Liver (tissue), 9 donors: ENCODE data around the gene CKMT2. TPM values are rescaled to one million over a fixed set of nuclear protein-coding genes. Genes with fewer than 3 reads are reported as not detected.

Experiments
- DNase-seq: peaks from one replicate; pipeline ENCODE4 v3.0.0-alpha.2; 2017; ENCODE audit warnings: low spot score
- H3K27ac ChIP-seq, 2 donors: one replicate each; pipeline ENCODE4 v1.7.0; 2013; ENCODE audit warnings: inconsistent platforms in 2 of 2, low read length in 2 of 2, control low read depth in 1 of 2, low read depth in 1 of 2, mild to moderate bottlenecking in 1 of 2
- H3K27me3 ChIP-seq, 4 donors: one replicate each; pipeline versions ENCODE4 v1.6.1 to v1.7.0; 2013; ENCODE audit warnings: low read length in 3 of 4, inconsistent platforms in 1 of 4, mild to moderate bottlenecking in 1 of 4, moderate library complexity in 1 of 4; ENCODE audit not compliant: control insufficient read depth in 4 of 4, insufficient read depth in 4 of 4
- H3K36me3 ChIP-seq, 4 donors: one replicate each; pipeline versions ENCODE4 v1.6.1 to v1.7.0; 2013; ENCODE audit warnings: low read length in 3 of 4, mild to moderate bottlenecking in 3 of 4, low read depth in 1 of 4, moderate library complexity in 1 of 4; ENCODE audit not compliant: control insufficient read depth in 4 of 4, insufficient read depth in 3 of 4
- H3K4me1 ChIP-seq, 4 donors: one replicate each; pipeline versions ENCODE4 v1.6.1 to v1.7.0; 2013; ENCODE audit warnings: low read length in 3 of 4, mild to moderate bottlenecking in 3 of 4, moderate library complexity in 1 of 4; ENCODE audit not compliant: control insufficient read depth in 4 of 4, insufficient read depth in 4 of 4
- H3K4me3 ChIP-seq, 3 donors: one replicate each; pipeline versions ENCODE4 v1.6.1 to v1.7.0; 2013; ENCODE audit warnings: low read length in 3 of 3, control low read depth in 1 of 3, low read depth in 1 of 3, mild to moderate bottlenecking in 1 of 3
- H3K9ac ChIP-seq, 2 donors: one replicate each; pipeline ENCODE4 v1.7.0; 2013; ENCODE audit warnings: low read length in 2 of 2, mild to moderate bottlenecking in 2 of 2, moderate library complexity in 2 of 2, control low read depth in 1 of 2, low read depth in 1 of 2
- H3K9me3 ChIP-seq, 4 donors: one replicate each; pipeline versions ENCODE4 v1.6.1 to v1.7.0; 2013; ENCODE audit warnings: low read length in 3 of 4; ENCODE audit not compliant: control insufficient read depth in 4 of 4
- CTCF ChIP-seq: fragments of 150-350 bp; IDR thresholded peaks from 2 replicates; pipeline ENCODE4 v1.5.1; 2017; ENCODE audit warnings: improper control_type of control experiment, low read depth, low read length; ENCODE audit not compliant: missing input control
- EGR1 ChIP-seq, 2 donors: IDR thresholded peaks; 2 replicates each; pipeline ENCODE4 v1.6.1; 2016 to 2018; ENCODE audit warnings: antibody characterized with exemption in 2 of 2, low read depth in 2 of 2
- FOXA1 ChIP-seq: IDR thresholded peaks from 2 replicates; pipeline ENCODE4 v1.6.1; 2016; ENCODE audit warnings: antibody characterized with exemption
- FOXA2 ChIP-seq: IDR thresholded peaks from 2 replicates; pipeline ENCODE4 v1.6.1; 2016; ENCODE audit warnings: antibody characterized with exemption
- HNF4A ChIP-seq, 2 donors: conservative IDR thresholded peaks; 2 replicates each; pipeline ENCODE4 v1.6.1; 2016; ENCODE audit warnings: antibody characterized with exemption in 2 of 2, mild to moderate bottlenecking in 2 of 2
- HNF4G ChIP-seq: IDR thresholded peaks from 2 replicates; pipeline ENCODE4 v1.6.1; 2016; ENCODE audit warnings: antibody characterized with exemption
- JUND ChIP-seq, 2 donors: IDR thresholded peaks; 2 replicates each; pipeline ENCODE4 v1.6.1; 2016; ENCODE audit warnings: antibody characterized with exemption in 2 of 2
- MAX ChIP-seq: IDR thresholded peaks from 2 replicates; pipeline ENCODE4 v1.6.1; 2016; ENCODE audit warnings: antibody characterized with exemption
- RAD21 ChIP-seq, 2 donors: IDR thresholded peaks; 2 replicates each; pipeline ENCODE4 v1.6.1; 2016; ENCODE audit warnings: antibody characterized with exemption in 2 of 2, mild to moderate bottlenecking in 2 of 2
- RXRA ChIP-seq, 2 donors: IDR thresholded peaks; 2 replicates each; pipeline ENCODE4 v1.6.1; 2017 to 2018; ENCODE audit warnings: antibody characterized with exemption in 2 of 2, mild to moderate bottlenecking in 1 of 2
- SP1 ChIP-seq: IDR thresholded peaks from 2 replicates; pipeline ENCODE4 v1.6.1; 2018; ENCODE audit warnings: antibody characterized with exemption, mild to moderate bottlenecking
- TAF1 ChIP-seq: conservative IDR thresholded peaks from 2 replicates; pipeline ENCODE4 v1.6.1; 2016; ENCODE audit warnings: antibody characterized with exemption, mild to moderate bottlenecking
- YY1 ChIP-seq: IDR thresholded peaks from 2 replicates; pipeline ENCODE4 v1.6.1; 2016; ENCODE audit warnings: antibody characterized with exemption, mild to moderate bottlenecking
- ZBTB33 ChIP-seq: IDR thresholded peaks from 2 replicates; pipeline ENCODE4 v1.6.1; 2016; ENCODE audit warnings: antibody characterized with exemption
- WGBS: extraction: QIAGEN DNeasy Blood & Tissue Kit; methylation state at CpG from one replicate; pipeline ENCODE4 v1.1.7; 2013; 5-methylcytosine and 5-hydroxymethylcytosine counted together
- polyA plus RNA-seq, 2 donors: library from polyadenylated mRNA; stranded (reverse) in 1 of 2; unstranded in 1 of 2; fragments of 200-250 nt in 1 of 2; fragments of >200 nt in 1 of 2; fragmentation: Nextera tagmentation in 1 of 2; extraction: Ambion mirVana in 1 of 2; gene quantifications; one replicate each; pipeline versions ENCODE4 v1.2.1 to v1.2.3, GENCODE V29; 2013 to 2015
- total RNA-seq, 2 donors: library from RNA; depleted of rRNA; stranded (reverse); fragments of >200 nt; gene quantifications; one replicate each; pipeline ENCODE4 v1.2.3, GENCODE V29; 2014
- TF ChIP-seq, protein P1 (sequence below): IDR thresholded peaks from 2 replicates; pipeline ENCODE4 v1.6.1; 2016; ENCODE audit warnings: antibody characterized with exemption
- donor health status: healthy.
- donor health status: healthy.
- donor health status: healthy.
- donor health status: healthy.
- donor health status: healthy.

CKMT2 gene
- total and polyA plus RNA-seq, 4 donors: 0.20 to 2.6 (median 0.82) TPM

GRCh38 chr5:81308836-81309235, 75.7 kb downstream of the CKMT2 start:
- Histone ChIP-seq H3K9me3 (no peaks in the 10 kb centered on the region), H3K36me3 (peaks cover 0 to 27% (median 20%) of the 10 kb centered on the region in 4 donors), H3K4me3 (no peak overlapping the region), H3K27me3 (no peaks in the 10 kb centered on the region), H3K9ac (no peak overlapping the region), H3K4me1 (peaks cover 5 to 16% (median 8%) of the 10 kb centered on the region in 4 donors), H3K27ac (no peak overlapping the region)
- no peak for DNase-seq
- no peak for TF ChIP-seq HNF4G
- no peak for TF ChIP-seq EGR1 (IDR thresholded peaks at IDR 0.05; ENCODE audit: low read depth in 2 of 2)
- TF ChIP-seq MAX: no peak
- TF ChIP-seq SP1: no peak
- TF ChIP-seq, protein P1, sequence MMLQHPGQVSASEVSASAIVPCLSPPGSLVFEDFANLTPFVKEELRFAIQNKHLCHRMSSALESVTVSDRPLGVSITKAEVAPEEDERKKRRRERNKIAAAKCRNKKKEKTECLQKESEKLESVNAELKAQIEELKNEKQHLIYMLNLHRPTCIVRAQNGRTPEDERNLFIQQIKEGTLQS: no peak
- no peak for TF ChIP-seq FOXA1
- TF ChIP-seq RAD21 (IDR thresholded peaks at IDR 0.05): no peak
- TF ChIP-seq YY1: no peak
- no peak for TF ChIP-seq CTCF
- TF ChIP-seq FOXA2: no peak
- 96% methylated on average over 2 of the region's 2 CpGs for WGBS

DNA sequence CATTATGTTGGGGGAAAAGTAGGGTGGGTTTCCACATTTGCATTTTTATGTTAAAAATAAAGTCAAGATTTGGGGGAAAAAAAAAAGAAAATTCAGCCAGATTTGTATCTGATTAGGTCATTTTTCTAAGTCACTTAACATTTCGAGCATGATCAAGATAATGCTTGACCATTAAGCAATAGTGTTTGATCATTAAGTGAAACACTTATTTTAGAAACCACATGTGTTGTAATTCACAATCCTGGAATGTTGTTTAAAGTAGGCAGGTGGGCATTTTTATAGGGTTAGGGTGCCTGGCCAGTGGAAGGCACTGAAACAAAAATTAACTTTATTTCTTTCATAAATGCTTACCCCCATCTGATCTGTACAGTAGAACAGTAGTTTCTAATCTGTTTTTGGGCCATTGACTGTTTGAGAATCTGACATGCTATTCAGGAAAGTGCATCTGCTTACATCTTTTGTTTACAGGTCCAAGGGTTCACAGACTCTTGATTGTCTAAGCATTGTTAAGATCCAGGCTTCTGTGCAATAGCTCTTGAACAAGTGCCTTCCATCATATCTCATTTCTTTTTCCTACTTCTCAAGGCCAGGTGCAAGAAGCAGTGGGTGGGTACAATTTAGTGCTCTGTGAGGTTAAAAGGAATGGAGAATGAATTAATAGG, 77.4 kb downstream of the CKMT2 start:
- Histone ChIP-seq H3K9me3 (no peaks in the 10 kb centered on the region), H3K4me3 (no peak overlapping the region), H3K27me3 (no peaks in the 10 kb centered on the region), H3K27ac (peak overlapping the region; percentile 55 to 68), H3K4me1 (peaks cover 5 to 16% (median 8%) of the 10 kb centered on the region in 4 donors), H3K36me3 (peaks cover 0 to 26% (median 20%) of the 10 kb centered on the region in 4 donors), H3K9ac (no peak overlapping the region)
- TF ChIP-seq FOXA1: no peak
- TF ChIP-seq TAF1: no peak
- TF ChIP-seq HNF4A (conservative IDR thresholded peaks at IDR 0.05): peak; percentile 50 to 59
- no peak for TF ChIP-seq YY1
- TF ChIP-seq ZBTB33: no peak
- peak in 1 of 2 donors; percentile 3 for TF ChIP-seq RAD21 (IDR thresholded peaks at IDR 0.05)
- peak in 1 of 2 donors; percentile 30 for TF ChIP-seq JUND (IDR thresholded peaks at IDR 0.05)
- no peak for TF ChIP-seq CTCF
- peak; percentile 28 for TF ChIP-seq SP1
- TF ChIP-seq, protein P1: no peak
- peak; percentile 26 for TF ChIP-seq MAX
- TF ChIP-seq RXRA (IDR thresholded peaks at IDR 0.05): peak in 1 of 2 donors; percentile 18
- 34% methylated on average over 1 of the region's 1 CpG for WGBS
- DNase-seq: no peak
